Measurements from ENCODE around the gene MAMDC2. TPM values are rescaled to one million over a fixed set of nuclear protein-coding genes. Genes with fewer than 3 reads are reported as not detected.
A peak's percentile ranks its signal among the peaks of the same experiment; 100 is the strongest.
"Not testable (repeated sequence)": the region's sequence is repeated elsewhere in the genome, so short reads cannot be mapped to it uniquely, and the experiment has no call there.

Gene MAMDC2
- total RNA-seq, 2 donors from 2014 or later = 25.4 to 29.0 TPM

DNA sequence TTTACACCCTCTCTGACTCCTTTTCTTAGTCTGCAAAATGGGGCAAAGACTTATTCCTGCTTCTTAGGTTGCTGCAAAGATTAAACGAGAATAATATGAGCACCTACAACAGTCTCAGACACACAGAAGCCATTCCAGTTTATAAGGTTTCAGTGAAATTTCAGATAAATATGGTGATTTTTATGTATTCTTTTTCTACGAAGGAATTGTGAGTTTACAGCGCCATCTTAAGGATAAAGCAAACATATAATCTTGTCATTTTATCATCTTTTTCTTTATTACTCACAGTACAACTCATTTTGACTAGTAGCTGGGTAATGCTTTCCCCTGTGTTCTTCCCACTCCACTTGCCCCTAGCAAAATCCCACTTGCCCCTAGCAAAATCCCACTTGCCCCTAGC, 185.9 kb downstream of the MAMDC2 start:
- TF ChIP-seq, protein P1, sequence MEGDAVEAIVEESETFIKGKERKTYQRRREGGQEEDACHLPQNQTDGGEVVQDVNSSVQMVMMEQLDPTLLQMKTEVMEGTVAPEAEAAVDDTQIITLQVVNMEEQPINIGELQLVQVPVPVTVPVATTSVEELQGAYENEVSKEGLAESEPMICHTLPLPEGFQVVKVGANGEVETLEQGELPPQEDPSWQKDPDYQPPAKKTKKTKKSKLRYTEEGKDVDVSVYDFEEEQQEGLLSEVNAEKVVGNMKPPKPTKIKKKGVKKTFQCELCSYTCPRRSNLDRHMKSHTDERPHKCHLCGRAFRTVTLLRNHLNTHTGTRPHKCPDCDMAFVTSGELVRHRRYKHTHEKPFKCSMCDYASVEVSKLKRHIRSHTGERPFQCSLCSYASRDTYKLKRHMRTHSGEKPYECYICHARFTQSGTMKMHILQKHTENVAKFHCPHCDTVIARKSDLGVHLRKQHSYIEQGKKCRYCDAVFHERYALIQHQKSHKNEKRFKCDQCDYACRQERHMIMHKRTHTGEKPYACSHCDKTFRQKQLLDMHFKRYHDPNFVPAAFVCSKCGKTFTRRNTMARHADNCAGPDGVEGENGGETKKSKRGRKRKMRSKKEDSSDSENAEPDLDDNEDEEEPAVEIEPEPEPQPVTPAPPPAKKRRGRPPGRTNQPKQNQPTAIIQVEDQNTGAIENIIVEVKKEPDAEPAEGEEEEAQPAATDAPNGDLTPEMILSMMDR (IDR thresholded peaks at IDR 0.05) = no peak
- Histone ChIP-seq H3K27ac (no peak overlapping the region), H3K27me3 (replicated peaks; ENCODE audit: insufficient read depth) (no peaks in the 10 kb centered on the region), H3K4me1 (ENCODE audit: control insufficient read depth in 1 of 2, low read depth in 2 of 2) (peaks cover 3 to 5% of the 10 kb centered on the region in 2 donors), H3K36me3 (no peaks in the 10 kb centered on the region), H3K4me3 (no peak overlapping the region), H3K9me3 (no peaks in the 10 kb centered on the region)
- no peak for DNase-seq (ENCODE audit: low spot score)
- ATAC-seq (ENCODE audit: insufficient number of reproducible peaks, low FRiP score, low read depth) = no peak

DNA sequence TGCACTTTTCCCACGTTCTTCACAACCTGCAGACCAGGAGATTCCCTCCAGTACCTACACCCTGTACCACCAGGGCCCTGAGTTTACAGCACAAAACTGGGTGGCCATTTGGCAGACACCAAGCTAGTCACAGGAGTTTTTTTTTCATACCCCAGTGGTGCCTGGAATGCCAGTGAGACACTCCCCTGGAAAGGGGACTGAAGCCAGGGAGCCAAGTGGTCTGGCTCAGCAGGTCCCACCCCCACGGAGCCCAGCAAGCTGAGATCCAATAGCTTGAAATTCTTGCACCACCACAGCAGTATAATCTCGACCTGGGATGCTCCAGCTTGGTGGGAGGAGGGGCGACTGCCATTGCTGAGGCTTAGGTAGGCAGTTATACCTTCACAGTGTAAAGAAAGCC, 188.8 kb downstream of the MAMDC2 start:
- Histone ChIP-seq H3K4me1 (ENCODE audit: control insufficient read depth in 1 of 2, low read depth in 2 of 2) (peaks cover 3 to 5% of the 10 kb centered on the region in 2 donors), H3K4me3 (no peak overlapping the region), H3K27me3 (replicated peaks; ENCODE audit: insufficient read depth) (no peaks in the 10 kb centered on the region), H3K9me3 (no peaks in the 10 kb centered on the region), H3K27ac (no peak overlapping the region), H3K36me3 (no peaks in the 10 kb centered on the region)
- ATAC-seq (ENCODE audit: insufficient number of reproducible peaks, low FRiP score, low read depth) = no peak
- TF ChIP-seq, protein P1 (IDR thresholded peaks at IDR 0.05) = no peak
- no peak for DNase-seq (ENCODE audit: low spot score)

DNA sequence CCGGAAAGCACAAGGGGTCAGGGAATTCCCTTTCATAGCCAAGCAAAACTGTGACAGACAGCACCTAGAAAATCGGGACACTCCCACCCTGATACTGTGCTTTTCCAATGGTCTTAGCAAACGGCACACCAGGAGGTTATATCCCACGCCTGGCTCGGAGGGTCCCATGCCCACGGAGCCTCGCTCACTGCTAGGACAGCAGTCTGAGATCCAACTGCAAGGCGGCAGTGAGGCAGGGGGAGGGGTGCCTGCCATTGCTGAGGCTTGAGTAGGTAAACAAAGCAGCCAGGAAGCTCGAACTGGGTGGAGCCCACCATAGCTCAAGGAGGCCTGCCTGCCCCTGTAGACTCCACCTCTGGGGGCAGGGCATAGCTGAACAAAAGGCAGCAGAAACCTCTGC, 190.6 kb downstream of the MAMDC2 start:
- ATAC-seq (ENCODE audit: insufficient number of reproducible peaks, low FRiP score, low read depth); H3K4me1 ChIP-seq (ENCODE audit: control insufficient read depth in 1 of 2, low read depth in 2 of 2): not testable (repeated sequence)

DNA sequence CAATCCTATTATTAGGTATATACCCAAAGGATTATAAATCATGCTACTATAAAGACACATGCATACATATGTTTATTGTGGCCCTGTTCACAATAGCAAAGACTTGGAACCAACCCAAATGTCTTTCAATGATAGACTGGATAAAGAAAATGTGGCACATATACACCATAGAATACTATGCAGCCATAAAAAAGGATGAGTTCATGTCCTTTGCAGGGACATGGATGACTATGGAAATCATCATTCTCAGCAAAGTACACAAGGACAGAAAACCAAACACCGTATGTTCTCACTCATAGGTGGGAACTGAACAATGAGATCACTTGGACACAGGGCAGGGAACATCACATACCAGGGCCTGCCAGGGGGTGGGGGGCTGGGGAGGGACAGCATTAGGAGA, 202.3 kb downstream of the MAMDC2 start:
- not testable (repeated sequence) for DNase-seq (ENCODE audit: low spot score); H3K4me1 ChIP-seq (ENCODE audit: control insufficient read depth in 1 of 2, low read depth in 2 of 2); H3K4me3 ChIP-seq; ATAC-seq (ENCODE audit: insufficient number of reproducible peaks, low FRiP score, low read depth); H3K27me3 ChIP-seq (replicated peaks; ENCODE audit: insufficient read depth); H3K36me3 ChIP-seq; H3K27ac ChIP-seq; H3K9me3 ChIP-seq

More for the DNA sequence above, 190.6 kb downstream of the MAMDC2 start:
- H3K27ac ChIP-seq; DNase-seq (ENCODE audit: low spot score); H3K9me3 ChIP-seq; H3K27me3 ChIP-seq (replicated peaks; ENCODE audit: insufficient read depth); H3K4me3 ChIP-seq; H3K36me3 ChIP-seq: not testable (repeated sequence)

DNA sequence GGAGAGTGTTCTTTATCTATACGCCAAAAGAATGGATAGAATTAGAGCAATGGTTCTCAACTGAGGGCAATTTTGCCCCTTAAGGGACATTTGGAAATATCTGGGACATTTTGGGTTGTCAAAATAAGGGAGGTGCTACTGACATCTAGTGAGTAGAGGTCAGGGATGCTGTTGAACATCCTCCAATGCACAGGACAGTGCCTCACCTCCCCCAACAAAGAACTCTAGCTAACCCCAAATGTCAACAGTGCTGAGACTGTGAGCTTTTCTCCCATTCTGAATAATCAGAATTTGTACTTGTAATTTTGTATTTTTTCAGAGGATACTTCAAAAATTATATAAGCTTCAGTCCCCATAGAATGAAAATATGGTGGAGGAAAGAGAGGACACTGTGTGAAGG, 206.6 kb downstream of the MAMDC2 start:
- H3K36me3 ChIP-seq = no peaks in the 10 kb centered on the region
- H3K27ac ChIP-seq = no peak overlapping the region
- no peak overlapping the region for H3K4me3 ChIP-seq
- DNase-seq (ENCODE audit: low spot score) = no peak
- no peaks in the 10 kb centered on the region for H3K27me3 ChIP-seq (replicated peaks; ENCODE audit: insufficient read depth)
- TF ChIP-seq, protein P1 (IDR thresholded peaks at IDR 0.05) = no peak
- peaks cover 1 to 4% of the 10 kb centered on the region in 2 donors for H3K4me1 ChIP-seq (ENCODE audit: control insufficient read depth in 1 of 2, low read depth in 2 of 2)
- H3K9me3 ChIP-seq = no peaks in the 10 kb centered on the region
- no peak for ATAC-seq (ENCODE audit: insufficient number of reproducible peaks, low FRiP score, low read depth)

DNA sequence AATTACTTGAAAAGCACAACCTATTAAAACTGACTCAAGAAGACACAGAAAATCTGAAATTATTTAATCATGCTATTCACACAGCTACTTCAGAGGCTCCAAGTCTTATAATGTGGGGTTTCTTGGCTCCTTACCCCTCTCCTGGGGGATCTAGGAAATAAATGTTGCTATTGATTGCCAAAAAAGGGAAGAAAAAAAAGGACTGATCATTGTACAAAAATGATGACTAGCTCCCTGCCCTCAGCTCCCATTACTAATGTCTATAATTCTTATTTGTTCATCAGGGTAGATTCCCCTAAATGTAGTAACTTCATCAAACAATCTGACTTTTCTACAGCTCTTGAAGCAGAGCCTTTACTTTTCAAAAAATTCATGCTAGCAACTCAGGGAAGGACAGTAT, 211.8 kb downstream of the MAMDC2 start:
- H3K4me1 ChIP-seq (ENCODE audit: control insufficient read depth in 1 of 2, low read depth in 2 of 2) = peaks cover 19 to 34% of the 10 kb centered on the region in 2 donors
- DNase-seq (ENCODE audit: low spot score) = no peak
- no peak for ATAC-seq (ENCODE audit: insufficient number of reproducible peaks, low FRiP score, low read depth)
- no peaks in the 10 kb centered on the region for H3K27me3 ChIP-seq (replicated peaks; ENCODE audit: insufficient read depth)
- peak overlapping the region in 1 of 2 donors; percentile 19 for H3K27ac ChIP-seq
- peak overlapping the region; percentile 85 for H3K4me3 ChIP-seq
- no peaks in the 10 kb centered on the region for H3K36me3 ChIP-seq
- no peaks in the 10 kb centered on the region for H3K9me3 ChIP-seq
- TF ChIP-seq, protein P1 (IDR thresholded peaks at IDR 0.05) = no peak

Measured in thoracic aorta (tissue), 2 donors.